Fibroblast of skin of left quadriceps (primary cell): ENCODE data around the gene PHPT1.
A peak's percentile ranks its signal among the peaks of the same experiment; 100 is the strongest.

Experiments used
- DNase-seq, 2 experiments: peaks; one replicate each; pipeline ENCODE4 v3.0.0-alpha.2; 2013; ENCODE audit warnings: low read depth in 2 of 2

PHPT1 gene

GRCh38 chr9:136847826-136848392 is 1.3 kb upstream of the PHPT1 start:
- peak; percentile 43 to 55 for DNase-seq

GRCh38 chr9:136848393-136849037 is 694 bp upstream of the PHPT1 start:
- peak in 1 of 2 experiments; percentile 16 for DNase-seq

GRCh38 chr9:136849960-136850865 is 1.0 kb downstream of the PHPT1 start:
- no peak for DNase-seq

- no peak for DNase-seq
Measured at GRCh38 chr9:136850866-136851775, 1.9 kb downstream of the PHPT1 start.

GRCh38 chr9:136851941-136852663 is 2.9 kb downstream of the PHPT1 start, which contains the start of gene MAMDC4:
Gene MAMDC4 (plus strand): TSS chr9:136852346. CDS start chr9:136852417, 71 bp downstream.
- no peak for DNase-seq

- no peak for DNase-seq
Measured at GRCh38 chr9:136852664-136853595, 3.7 kb downstream of the PHPT1 start.

- DNase-seq: no peak
Measured at GRCh38 chr9:136853596-136854112, 4.4 kb downstream of the PHPT1 start.

GRCh38 chr9:136854113-136854841 is 5.1 kb downstream of the PHPT1 start:
- DNase-seq: no peak

GRCh38 chr9:136854842-136855460 is 5.7 kb downstream of the PHPT1 start:
- DNase-seq: no peak

GRCh38 chr9:136855461-136856078 is 6.4 kb downstream of the PHPT1 start:
- no peak for DNase-seq

- DNase-seq: no peak
Measured at GRCh38 chr9:136856079-136856476, 6.9 kb downstream of the PHPT1 start.

- DNase-seq: no peak
Measured at GRCh38 chr9:136856541-136857141, 7.4 kb downstream of the PHPT1 start.

GRCh38 chr9:136857166-136857565 is 8.0 kb downstream of the PHPT1 start:
- DNase-seq: no peak

- DNase-seq: no peak
Measured at GRCh38 chr9:136857581-136858412, 8.6 kb downstream of the PHPT1 start.

- DNase-seq: no peak
Measured at GRCh38 chr9:136858452-136858843, 9.2 kb downstream of the PHPT1 start.
